GM23338 (cell line): ENCODE data around the gene VSIG10. TPM values are rescaled to one million over a fixed set of nuclear protein-coding genes. Genes with fewer than 3 reads are reported as not detected.

ENCODE experiments used
- ATAC-seq: fragments of 200-7000 bp; cut with Tn5 transposase; 3 replicates; pipeline ENCODE4 v1.9.1; 2020
- DNase-seq: peaks from one replicate; pipeline ENCODE4 v3.0.0-alpha.2; 2015; ENCODE audit warnings: low spot score
- H2AFZ ChIP-seq: fragments of 200-600 bp; sonication (generic); 2 replicates; pipeline ENCODE4 v1.8.0; 2016; ENCODE audit warnings: antibody characterized with exemption, mild to moderate bottlenecking, moderate library complexity
- H3F3A ChIP-seq: fragments of 200-600 bp; sonication (generic); replicated peaks from 2 replicates; pipeline ENCODE4 v1.8.0; 2017; ENCODE audit warnings: antibody characterized with exemption, mixed run types, low read depth
- H3K27ac ChIP-seq: fragments of 200-600 bp; sonication (generic); 2 replicates; pipeline ENCODE4 v1.6.1; 2016; ENCODE audit warnings: low read depth
- H3K27me3 ChIP-seq: fragments of 200-600 bp; sonication (generic); 2 replicates; pipeline ENCODE4 v1.8.0; 2016; ENCODE audit warnings: mild to moderate bottlenecking, mixed run types, moderate library complexity; ENCODE audit not compliant: insufficient read depth
- H3K36me3 ChIP-seq: fragments of 200-600 bp; sonication (generic); 2 replicates; pipeline ENCODE4 v1.8.0; 2016; ENCODE audit warnings: mild to moderate bottlenecking; ENCODE audit not compliant: insufficient read depth
- H3K4me1 ChIP-seq: fragments of 200-600 bp; sonication (generic); 2 replicates; pipeline ENCODE4 v1.8.0; 2016; ENCODE audit warnings: mild to moderate bottlenecking, moderate library complexity; ENCODE audit not compliant: insufficient read depth
- H3K4me2 ChIP-seq: fragments of 200-600 bp; sonication (generic); 2 replicates; pipeline ENCODE4 v1.7.1; 2017; ENCODE audit warnings: mixed run types
- H3K4me3 ChIP-seq: fragments of 200-600 bp; sonication (generic); 2 replicates; pipeline ENCODE4 v1.6.1; 2016; ENCODE audit warnings: mixed run types
- H3K79me2 ChIP-seq: fragments of 200-600 bp; sonication (generic); replicated peaks from 2 replicates; pipeline ENCODE4 v1.8.0; 2017; ENCODE audit warnings: mild to moderate bottlenecking; ENCODE audit not compliant: insufficient read depth
- H3K9me2 ChIP-seq: fragments of 200-600 bp; sonication (generic); 2 replicates; pipeline ENCODE4 v1.8.0; 2017; ENCODE audit not compliant: insufficient read depth
- H4K20me1 ChIP-seq: fragments of 200-600 bp; sonication (generic); replicated peaks from 2 replicates; pipeline ENCODE4 v1.8.0; 2017; ENCODE audit warnings: mild to moderate bottlenecking; ENCODE audit not compliant: insufficient read depth
- H3K27ac Mint-ChIP-seq: 2 replicates; pipeline ENCODE4 v1.8.0; 2020; ENCODE audit warnings: inconsistent platforms, mild to moderate bottlenecking, moderate library complexity, mixed read lengths
- H3K27me3 Mint-ChIP-seq: 3 replicates; pipeline ENCODE4 v1.8.0; 2022; ENCODE audit warnings: low read depth, mild to moderate bottlenecking, moderate library complexity, mixed read lengths, inconsistent platforms; ENCODE audit not compliant: insufficient read depth, poor library complexity
- H3K36me3 Mint-ChIP-seq: 3 replicates; pipeline ENCODE4 v1.8.0; 2021; ENCODE audit warnings: low read depth, mild to moderate bottlenecking, inconsistent platforms, moderate library complexity, mixed read lengths
- H3K4me1 Mint-ChIP-seq: 3 replicates; pipeline ENCODE4 v1.8.0; 2020; ENCODE audit warnings: mild to moderate bottlenecking, inconsistent platforms, mixed read lengths
- H3K4me3 Mint-ChIP-seq: 3 replicates; pipeline ENCODE4 v1.8.0; 2021; ENCODE audit warnings: moderate library complexity, mild to moderate bottlenecking, inconsistent platforms, mixed read lengths
- H3K9me3 Mint-ChIP-seq: 3 replicates; pipeline ENCODE4 v1.8.0; 2020; ENCODE audit warnings: moderate library complexity, mild to moderate bottlenecking, inconsistent platforms, mixed read lengths
- CREB1 ChIP-seq: fragments of 250-450 bp; sonication (Bioruptor Pico); IDR thresholded peaks from 2 replicates; pipeline ENCODE4 v1.5.0; 2020; ENCODE audit warnings: low read depth, mild to moderate bottlenecking, moderate library complexity
- EZH2 ChIP-seq: fragments of 200-600 bp; sonication (generic); IDR thresholded peaks from one replicate; pipeline ENCODE4 v1.8.0; 2017; ENCODE audit warnings: antibody characterized with exemption, mild to moderate bottlenecking, low read depth; ENCODE audit not compliant: unreplicated experiment
- EZH2phosphoT487 ChIP-seq: fragments of 200-600 bp; sonication (generic); IDR thresholded peaks from one replicate; pipeline ENCODE4 v1.8.1; 2018; ENCODE audit warnings: antibody characterized with exemption; ENCODE audit not compliant: unreplicated experiment
- STAT1 ChIP-seq: IDR thresholded peaks from one replicate; pipeline ENCODE4 v1.6.1; 2016; ENCODE audit warnings: antibody characterized with exemption; ENCODE audit not compliant: unreplicated experiment
- ZNF331 ChIP-seq: fragments of 250-450 bp; sonication (Bioruptor Pico); IDR thresholded peaks from 2 replicates; pipeline ENCODE4 v1.5.0; 2020; ENCODE audit warnings: low read depth, mild to moderate bottlenecking, moderate library complexity
- polyA plus RNA-seq: library from polyadenylated mRNA; unstranded; fragments of >200 nt; fragmentation: Nextera tagmentation; extraction: Ambion mirVana; gene quantifications from 2 replicates; pipeline ENCODE4 v1.2.1, GENCODE V29; 2016
- total RNA-seq: library from RNA; depleted of rRNA; stranded (reverse); fragments of >200 nt; shearing (Covaris generic); gene quantifications from 2 replicates; pipeline ENCODE4 v1.2.3, GENCODE V29; 2014
- TF ChIP-seq, protein P1 (sequence below): IDR thresholded peaks from 2 replicates; pipeline ENCODE4 v1.6.1; 2016; ENCODE audit warnings: antibody characterized with exemption
- TF ChIP-seq, protein P2 (sequence below): fragments of 250-450 bp; sonication (Bioruptor Pico); IDR thresholded peaks from 2 replicates; pipeline ENCODE4 v1.5.0; 2020; ENCODE audit warnings: mild to moderate bottlenecking, moderate library complexity

VSIG10 gene
- total and polyA plus RNA-seq, 2 experiments from 2014 or later = 52.1 to 98.5 TPM

DNA sequence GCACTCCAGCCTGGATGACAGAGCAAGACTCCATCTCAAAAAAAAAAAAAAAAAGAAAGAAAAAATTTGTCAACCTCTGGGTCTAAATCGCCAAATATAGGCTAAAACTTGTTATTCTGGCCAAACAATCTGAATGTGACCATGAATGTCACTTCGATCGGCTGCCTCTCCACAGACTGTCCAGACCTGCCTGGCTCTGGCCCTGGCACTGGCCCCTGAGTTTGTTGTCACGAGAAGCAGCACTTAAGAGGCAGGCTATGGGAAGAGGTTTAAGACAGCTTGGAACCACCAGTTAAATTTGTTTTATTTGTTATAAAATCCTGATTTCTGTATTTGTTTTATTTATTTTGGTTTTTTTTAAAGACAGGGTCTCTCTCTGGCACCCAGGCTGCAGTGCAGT is 57.4 kb downstream of the VSIG10 start:
- Histone ChIP-seq H3K27me3 (no peaks in the 10 kb centered on the region), H3F3A (no peaks in the 10 kb centered on the region; the same call in 1 of the 2 replicates), H3K36me3 (peaks cover 25% of the 10 kb centered on the region), H3K79me2 (peaks cover 40% of the 10 kb centered on the region), H3K27ac (no peak overlapping the region), H3K4me3 (no peak overlapping the region), H3K4me2 (no peak overlapping the region), H2AFZ (no peak overlapping the region), H3K9me2 (no peaks in the 10 kb centered on the region), H3K4me1 (no peaks in the 10 kb centered on the region), H4K20me1 (peaks cover 10% of the 10 kb centered on the region; the same call in 1 of the 2 replicates)
- DNase-seq (no peak), ATAC-seq (no peak)
- H3K27ac Mint-ChIP-seq = no peak overlapping the region
- no peaks in the 10 kb centered on the region for H3K4me1 Mint-ChIP-seq
- H3K27me3 Mint-ChIP-seq = peaks cover 3% of the 10 kb centered on the region
- no peak for TF ChIP-seq ZNF331 (CRISPR knock-in tag)
- no peak for TF ChIP-seq EZH2phosphoT487
- TF ChIP-seq EZH2 = no peak
- no peak for TF ChIP-seq STAT1
- TF ChIP-seq, protein P1, sequence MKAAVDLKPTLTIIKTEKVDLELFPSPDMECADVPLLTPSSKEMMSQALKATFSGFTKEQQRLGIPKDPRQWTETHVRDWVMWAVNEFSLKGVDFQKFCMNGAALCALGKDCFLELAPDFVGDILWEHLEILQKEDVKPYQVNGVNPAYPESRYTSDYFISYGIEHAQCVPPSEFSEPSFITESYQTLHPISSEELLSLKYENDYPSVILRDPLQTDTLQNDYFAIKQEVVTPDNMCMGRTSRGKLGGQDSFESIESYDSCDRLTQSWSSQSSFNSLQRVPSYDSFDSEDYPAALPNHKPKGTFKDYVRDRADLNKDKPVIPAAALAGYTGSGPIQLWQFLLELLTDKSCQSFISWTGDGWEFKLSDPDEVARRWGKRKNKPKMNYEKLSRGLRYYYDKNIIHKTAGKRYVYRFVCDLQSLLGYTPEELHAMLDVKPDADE = no peak
- TF ChIP-seq CREB1 (CRISPR knock-in tag) = no peak
- TF ChIP-seq, protein P2, sequence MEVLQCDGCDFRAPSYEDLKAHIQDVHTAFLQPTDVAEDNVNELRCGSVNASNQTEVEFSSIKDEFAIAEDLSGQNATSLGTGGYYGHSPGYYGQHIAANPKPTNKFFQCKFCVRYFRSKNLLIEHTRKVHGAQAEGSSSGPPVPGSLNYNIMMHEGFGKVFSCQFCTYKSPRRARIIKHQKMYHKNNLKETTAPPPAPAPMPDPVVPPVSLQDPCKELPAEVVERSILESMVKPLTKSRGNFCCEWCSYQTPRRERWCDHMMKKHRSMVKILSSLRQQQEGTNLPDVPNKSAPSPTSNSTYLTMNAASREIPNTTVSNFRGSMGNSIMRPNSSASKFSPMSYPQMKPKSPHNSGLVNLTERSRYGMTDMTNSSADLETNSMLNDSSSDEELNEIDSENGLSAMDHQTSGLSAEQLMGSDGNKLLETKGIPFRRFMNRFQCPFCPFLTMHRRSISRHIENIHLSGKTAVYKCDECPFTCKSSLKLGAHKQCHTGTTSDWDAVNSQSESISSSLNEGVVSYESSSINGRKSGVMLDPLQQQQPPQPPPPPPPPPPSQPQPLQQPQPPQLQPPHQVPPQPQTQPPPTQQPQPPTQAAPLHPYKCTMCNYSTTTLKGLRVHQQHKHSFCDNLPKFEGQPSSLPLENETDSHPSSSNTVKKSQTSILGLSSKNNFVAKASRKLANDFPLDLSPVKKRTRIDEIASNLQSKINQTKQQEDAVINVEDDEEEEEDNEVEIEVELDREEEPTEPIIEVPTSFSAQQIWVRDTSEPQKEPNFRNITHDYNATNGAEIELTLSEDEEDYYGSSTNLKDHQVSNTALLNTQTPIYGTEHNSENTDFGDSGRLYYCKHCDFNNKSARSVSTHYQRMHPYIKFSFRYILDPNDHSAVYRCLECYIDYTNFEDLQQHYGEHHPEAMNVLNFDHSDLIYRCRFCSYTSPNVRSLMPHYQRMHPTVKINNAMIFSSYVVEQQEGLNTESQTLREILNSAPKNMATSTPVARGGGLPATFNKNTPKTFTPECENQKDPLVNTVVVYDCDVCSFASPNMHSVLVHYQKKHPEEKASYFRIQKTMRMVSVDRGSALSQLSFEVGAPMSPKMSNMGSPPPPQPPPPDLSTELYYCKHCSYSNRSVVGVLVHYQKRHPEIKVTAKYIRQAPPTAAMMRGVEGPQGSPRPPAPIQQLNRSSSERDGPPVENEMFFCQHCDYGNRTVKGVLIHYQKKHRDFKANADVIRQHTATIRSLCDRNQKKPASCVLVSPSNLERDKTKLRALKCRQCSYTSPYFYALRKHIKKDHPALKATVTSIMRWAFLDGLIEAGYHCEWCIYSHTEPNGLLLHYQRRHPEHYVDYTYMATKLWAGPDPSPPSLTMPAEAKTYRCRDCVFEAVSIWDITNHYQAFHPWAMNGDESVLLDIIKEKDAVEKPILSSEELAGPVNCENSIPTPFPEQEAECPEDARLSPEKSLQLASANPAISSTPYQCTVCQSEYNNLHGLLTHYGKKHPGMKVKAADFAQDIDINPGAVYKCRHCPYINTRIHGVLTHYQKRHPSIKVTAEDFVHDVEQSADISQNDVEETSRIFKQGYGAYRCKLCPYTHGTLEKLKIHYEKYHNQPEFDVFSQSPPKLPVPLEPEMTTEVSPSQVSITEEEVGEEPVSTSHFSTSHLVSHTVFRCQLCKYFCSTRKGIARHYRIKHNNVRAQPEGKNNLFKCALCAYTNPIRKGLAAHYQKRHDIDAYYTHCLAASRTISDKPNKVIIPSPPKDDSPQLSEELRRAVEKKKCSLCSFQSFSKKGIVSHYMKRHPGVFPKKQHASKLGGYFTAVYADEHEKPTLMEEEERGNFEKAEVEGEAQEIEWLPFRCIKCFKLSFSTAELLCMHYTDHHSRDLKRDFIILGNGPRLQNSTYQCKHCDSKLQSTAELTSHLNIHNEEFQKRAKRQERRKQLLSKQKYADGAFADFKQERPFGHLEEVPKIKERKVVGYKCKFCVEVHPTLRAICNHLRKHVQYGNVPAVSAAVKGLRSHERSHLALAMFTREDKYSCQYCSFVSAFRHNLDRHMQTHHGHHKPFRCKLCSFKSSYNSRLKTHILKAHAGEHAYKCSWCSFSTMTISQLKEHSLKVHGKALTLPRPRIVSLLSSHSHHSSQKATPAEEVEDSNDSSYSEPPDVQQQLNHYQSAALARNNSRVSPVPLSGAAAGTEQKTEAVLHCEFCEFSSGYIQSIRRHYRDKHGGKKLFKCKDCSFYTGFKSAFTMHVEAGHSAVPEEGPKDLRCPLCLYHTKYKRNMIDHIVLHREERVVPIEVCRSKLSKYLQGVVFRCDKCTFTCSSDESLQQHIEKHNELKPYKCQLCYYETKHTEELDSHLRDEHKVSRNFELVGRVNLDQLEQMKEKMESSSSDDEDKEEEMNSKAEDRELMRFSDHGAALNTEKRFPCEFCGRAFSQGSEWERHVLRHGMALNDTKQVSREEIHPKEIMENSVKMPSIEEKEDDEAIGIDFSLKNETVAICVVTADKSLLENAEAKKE = no peak
- peaks cover 80% of the 10 kb centered on the region for H3K36me3 Mint-ChIP-seq
- H3K9me3 Mint-ChIP-seq = no peaks in the 10 kb centered on the region
- no peak overlapping the region for H3K4me3 Mint-ChIP-seq
